Transverse colon (tissue), 4 donors: Measurements from ENCODE around the gene KIF1C. TPM values are rescaled to one million over a fixed set of nuclear protein-coding genes. Genes with fewer than 3 reads are reported as not detected.

Experiments
- DNase-seq: peaks from one replicate; pipeline ENCODE4 v3.0.0-alpha.2; 2019
- H3K27ac ChIP-seq, 4 donors: fragments of 200-600 bp; sonication (generic); 2 replicates each; pipeline ENCODE4 v1.5.1; 2016 to 2018; ENCODE audit warnings: inconsistent platforms in 4 of 4
- H3K27me3 ChIP-seq: fragments of 200-600 bp; sonication (generic); 2 replicates; pipeline ENCODE4 v1.5.1; 2017; ENCODE audit warnings: inconsistent platforms
- H3K36me3 ChIP-seq, 4 donors: fragments of 200-600 bp; sonication (generic); 2 replicates each; pipeline ENCODE4 v1.5.1; 2017 to 2019; ENCODE audit warnings: inconsistent platforms in 4 of 4
- H3K4me1 ChIP-seq, 4 donors: fragments of 200-600 bp; sonication (generic); 2 replicates each; pipeline ENCODE4 v1.5.1; 2017 to 2020; ENCODE audit warnings: inconsistent platforms in 4 of 4
- H3K4me3 ChIP-seq, 4 donors: fragments of 200-600 bp; sonication (generic); 1 replicate in 1 of 4; 2 replicates in 3 of 4; pipeline versions ENCODE4 v1.5.1 to v1.6.1; 2017 to 2019; ENCODE audit warnings: inconsistent platforms in 4 of 4
- H3K9me3 ChIP-seq, 2 donors: fragments of 200-600 bp; sonication (generic); 2 replicates each; pipeline ENCODE4 v1.5.1; 2017 to 2019; ENCODE audit warnings: inconsistent platforms in 2 of 2
- CTCF ChIP-seq, 5 experiments: fragments of 200-600 bp in 3 of 5; fragments of 450-650 bp in 2 of 5; sonication (generic) in 3 of 5; IDR thresholded peaks; 1 replicate in 2 of 5; 2 replicates in 3 of 5; pipeline ENCODE4 v1.5.1; 2016 to 2017; ENCODE audit warnings: antibody characterized with exemption in 5 of 5, inconsistent platforms in 3 of 5, mild to moderate bottlenecking in 2 of 5, moderate library complexity in 1 of 5
- EP300 ChIP-seq: sonication (generic); formaldehyde crosslinking; IDR thresholded peaks from one replicate; pipeline ENCODE4 v1.6.1; 2017; ENCODE audit warnings: antibody characterized with exemption, low read depth
- POLR2A ChIP-seq: fragments of 450-650 bp; IDR thresholded peaks from one replicate; pipeline ENCODE4 v1.6.1; 2016; ENCODE audit warnings: antibody characterized with exemption, mild to moderate bottlenecking, moderate library complexity
- POLR2AphosphoS5 ChIP-seq, 3 donors: sonication (generic); formaldehyde crosslinking; IDR thresholded peaks; one replicate each; pipeline ENCODE4 v1.6.1; 2016; ENCODE audit warnings: antibody characterized with exemption in 3 of 3
- WGBS, 2 donors: methylation state at CpG; one replicate each; pipeline ENCODE4 v1.1.5; 2018; ENCODE audit warnings: low coverage in 1 of 2; 5-methylcytosine and 5-hydroxymethylcytosine counted together
- in situ Hi-C, 4 donors: fragments of 200-750 bp; cut with MboI; loops; one replicate each; pipeline versions ENCODE4 v1.15.0 to v1.15.1; 2017; ENCODE audit warnings: low sequenced_read_pairs in 3 of 4, low pct_ligation_motif_present in 1 of 4, low pct_unique_long_range_greater_than_20kb in 1 of 4
- intact Hi-C: fragments of 100-400 bp; cut with DNase I; formaldehyde crosslinking; loops from one replicate; pipeline ENCODE4 v1.15.1; 2023; ENCODE audit warnings: low total_unique reads
- total RNA-seq, 4 donors: library from RNA; depleted of rRNA; stranded (reverse); fragments of >200 nt; gene quantifications; one replicate each; pipeline ENCODE4 v1.1.0, GENCODE V29; 2016

The KIF1C gene
- total RNA-seq, 4 donors from 2014 or later = 106 to 125 (median 114) TPM

GRCh38 chr17:5020502-5021023 is 22.8 kb downstream of the KIF1C start:
- Histone ChIP-seq H3K27ac (no peak overlapping the region), H3K4me1 (no peaks in the 10 kb centered on the region), H3K9me3 (no peaks in the 10 kb centered on the region), H3K4me3 (no peak overlapping the region), H3K36me3 (peaks cover 0 to 66% (median 31%) of the 10 kb centered on the region in 4 donors), H3K27me3 (no peaks in the 10 kb centered on the region)
- intact Hi-C loops = no loop called here
- no peak for DNase-seq
- 86 to 88% methylated on average over 7 to 20 of the region's 20 CpGs for WGBS, 2 donors
- in situ Hi-C loops = no loop called here
- no peak for TF ChIP-seq POLR2A
- TF ChIP-seq CTCF (IDR thresholded peaks at IDR 0.05) = no peak

DNA sequence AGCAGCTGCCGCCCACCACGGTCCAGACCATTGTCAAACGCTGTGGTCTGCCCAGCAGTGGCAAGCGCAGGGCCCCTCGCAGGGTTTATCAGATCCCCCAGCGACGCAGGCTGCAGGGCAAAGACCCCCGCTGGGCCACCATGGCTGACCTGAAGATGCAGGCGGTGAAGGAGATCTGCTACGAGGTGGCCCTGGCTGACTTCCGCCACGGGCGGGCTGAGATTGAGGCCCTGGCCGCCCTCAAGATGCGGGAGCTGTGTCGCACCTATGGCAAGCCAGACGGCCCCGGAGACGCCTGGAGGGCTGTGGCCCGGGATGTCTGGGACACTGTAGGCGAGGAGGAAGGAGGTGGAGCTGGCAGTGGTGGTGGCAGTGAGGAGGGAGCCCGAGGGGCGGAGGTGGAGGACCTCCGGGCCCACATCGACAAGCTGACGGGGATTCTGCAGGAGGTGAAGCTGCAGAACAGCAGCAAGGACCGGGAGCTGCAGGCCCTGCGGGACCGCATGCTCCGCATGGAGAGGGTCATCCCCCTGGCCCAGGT is 24.5 kb downstream of the KIF1C start:
- H3K4me3 ChIP-seq = no peak overlapping the region
- H3K27me3 ChIP-seq = no peaks in the 10 kb centered on the region
- H3K36me3 ChIP-seq = peaks cover 0 to 54% (median 26%) of the 10 kb centered on the region in 4 donors
- H3K9me3 ChIP-seq = no peaks in the 10 kb centered on the region
- no peak overlapping the region for H3K27ac ChIP-seq
- in situ Hi-C loops (no loop called here), intact Hi-C loops (no loop called here)
- TF ChIP-seq POLR2A (no peak), CTCF (IDR thresholded peaks at IDR 0.05) (no peak), EP300 (no peak), POLR2AphosphoS5 (IDR thresholded peaks at IDR 0.05) (no peak)
- no peaks in the 10 kb centered on the region for H3K4me1 ChIP-seq
- 90 to 96% methylated on average over 6 to 24 of the region's 30 CpGs for WGBS, 2 donors
- DNase-seq = no peak

DNA sequence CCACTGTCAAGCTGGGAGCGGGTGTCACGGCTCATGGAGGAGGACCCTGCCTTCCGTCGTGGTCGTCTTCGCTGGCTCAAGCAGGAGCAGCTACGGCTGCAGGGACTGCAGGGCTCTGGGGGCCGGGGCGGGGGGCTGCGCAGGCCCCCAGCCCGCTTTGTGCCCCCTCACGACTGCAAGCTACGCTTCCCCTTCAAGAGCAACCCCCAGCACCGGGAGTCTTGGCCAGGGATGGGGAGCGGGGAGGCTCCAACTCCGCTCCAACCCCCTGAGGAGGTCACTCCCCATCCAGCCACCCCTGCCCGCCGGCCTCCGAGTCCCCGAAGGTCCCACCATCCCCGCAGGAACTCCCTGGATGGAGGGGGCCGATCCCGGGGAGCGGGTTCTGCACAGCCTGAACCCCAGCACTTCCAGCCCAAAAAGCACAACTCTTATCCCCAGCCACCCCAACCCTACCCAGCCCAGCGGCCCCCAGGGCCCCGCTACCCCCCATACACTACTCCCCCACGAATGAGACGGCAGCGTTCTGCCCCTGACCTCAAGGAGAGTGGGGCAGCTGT is 25.9 kb downstream of the KIF1C start:
- 90% methylated on average over 24 of the region's 29 CpGs; no CpG with 5 or more reads in 1 of the 2 donors for WGBS, 2 donors
- Histone ChIP-seq H3K9me3 (no peaks in the 10 kb centered on the region), H3K4me1 (no peaks in the 10 kb centered on the region), H3K27me3 (no peaks in the 10 kb centered on the region), H3K27ac (no peak overlapping the region), H3K4me3 (no peak overlapping the region), H3K36me3 (peaks cover 0 to 50% (median 23%) of the 10 kb centered on the region in 4 donors)
- TF ChIP-seq EP300 = no peak
- no peak for DNase-seq
- in situ Hi-C loops = no loop called here
- intact Hi-C loops = no loop called here

- Histone ChIP-seq H3K4me1 (no peaks in the 10 kb centered on the region), H3K9me3 (no peaks in the 10 kb centered on the region), H3K27me3 (no peaks in the 10 kb centered on the region), H3K36me3 (peaks cover 0 to 42% (median 20%) of the 10 kb centered on the region in 4 donors), H3K27ac (no peak overlapping the region), H3K4me3 (no peak overlapping the region)
- intact Hi-C loops = no loop called here
- in situ Hi-C loops = no loop called here
- no peak for DNase-seq
- TF ChIP-seq EP300 (no peak), POLR2AphosphoS5 (IDR thresholded peaks at IDR 0.05) (no peak)
- 84 to 100% methylated on average over 3 to 4 of the region's 4 CpGs for WGBS, 2 donors
Observed at GRCh38 chr17:5024604-5025003, 26.9 kb downstream of the KIF1C start.

GRCh38 chr17:5027299-5027698 is 29.5 kb downstream of the KIF1C start:
- WGBS, 2 donors = 80% methylated on average over 6 of the region's 6 CpGs; no CpG with 5 or more reads in 1 of the 2 donors
- intact Hi-C loops (no loop called here), in situ Hi-C loops (no loop called here)
- H3K36me3 ChIP-seq = peaks cover 0 to 18% (median 8%) of the 10 kb centered on the region in 4 donors
- no peak overlapping the region for H3K4me3 ChIP-seq
- no peaks in the 10 kb centered on the region for H3K9me3 ChIP-seq
- H3K4me1 ChIP-seq = peaks cover 0 to 14% (median 4%) of the 10 kb centered on the region in 4 donors
- no peak overlapping the region for H3K27ac ChIP-seq
- no peak for DNase-seq
- TF ChIP-seq POLR2AphosphoS5 (IDR thresholded peaks at IDR 0.05) (no peak), EP300 (no peak), POLR2A (no peak), CTCF (IDR thresholded peaks at IDR 0.05) (no peak)
- H3K27me3 ChIP-seq = no peaks in the 10 kb centered on the region
